ENCODE data around the gene STXBP5L. TPM values are rescaled to one million over a fixed set of nuclear protein-coding genes. Genes with fewer than 3 reads are reported as not detected.
A peak's percentile ranks its signal among the peaks of the same experiment; 100 is the strongest.
"Not testable (repeated sequence)": the region's sequence is repeated elsewhere in the genome, so short reads cannot be mapped to it uniquely, and the experiment has no call there.

STXBP5L gene
- total RNA-seq, 1 experiment from 2014 or later = 0.17 TPM

GRCh38 chr3:121018917-121019321 lies 110.9 kb downstream of the STXBP5L start:
- no peak for DNase-seq (ENCODE audit: low spot score)

GRCh38 chr3:121063628-121064027 lies 155.6 kb downstream of the STXBP5L start:
- DNase-seq (ENCODE audit: low spot score) = no peak

GRCh38 chr3:121064121-121064520 lies 156.1 kb downstream of the STXBP5L start:
- DNase-seq (ENCODE audit: low spot score) = peak; percentile 8

- no peak for DNase-seq (ENCODE audit: low spot score)
Measured at GRCh38 chr3:121072133-121072532, 164.1 kb downstream of the STXBP5L start.

GRCh38 chr3:121073011-121073410 lies 165.0 kb downstream of the STXBP5L start:
- no peak for DNase-seq (ENCODE audit: low spot score)

- no peak for DNase-seq (ENCODE audit: low spot score)
Measured at GRCh38 chr3:121075191-121075590, 167.2 kb downstream of the STXBP5L start.

- DNase-seq (ENCODE audit: low spot score) = not testable (repeated sequence)
Measured at GRCh38 chr3:121078378-121079101, 170.5 kb downstream of the STXBP5L start.

- no peak for DNase-seq (ENCODE audit: low spot score)
Measured at GRCh38 chr3:121096953-121097352, 188.9 kb downstream of the STXBP5L start.

- not testable (repeated sequence) for DNase-seq (ENCODE audit: low spot score)
Measured at GRCh38 chr3:121111086-121111485, 203.1 kb downstream of the STXBP5L start.

GRCh38 chr3:121111914-121112612 lies 204.1 kb downstream of the STXBP5L start:
- no peak for DNase-seq (ENCODE audit: low spot score)

- no peak for DNase-seq (ENCODE audit: low spot score)
Measured at GRCh38 chr3:121126033-121126706, 218.2 kb downstream of the STXBP5L start.

GRCh38 chr3:121126707-121127035 lies 218.7 kb downstream of the STXBP5L start:
- no peak for DNase-seq (ENCODE audit: low spot score)

GRCh38 chr3:121152573-121152972 lies 244.6 kb downstream of the STXBP5L start:
- DNase-seq (ENCODE audit: low spot score) = peak; percentile 41

GRCh38 chr3:121153851-121154250 lies 245.8 kb downstream of the STXBP5L start:
- no peak for DNase-seq (ENCODE audit: low spot score)

GRCh38 chr3:121155028-121155427 lies 247.0 kb downstream of the STXBP5L start:
- peak; percentile 77 for DNase-seq (ENCODE audit: low spot score)

GRCh38 chr3:121165397-121165837 lies 257.4 kb downstream of the STXBP5L start:
- DNase-seq (ENCODE audit: low spot score) = peak; percentile 75

- no peak for DNase-seq (ENCODE audit: low spot score)
Measured at GRCh38 chr3:121167374-121168139, 259.6 kb downstream of the STXBP5L start.

- DNase-seq (ENCODE audit: low spot score) = no peak
Measured at GRCh38 chr3:121175083-121175482, 267.1 kb downstream of the STXBP5L start.

- not testable (repeated sequence) for DNase-seq (ENCODE audit: low spot score)
Measured at GRCh38 chr3:121190626-121191025, 282.6 kb downstream of the STXBP5L start.

GRCh38 chr3:121202573-121202972 lies 294.6 kb downstream of the STXBP5L start:
- no peak for DNase-seq (ENCODE audit: low spot score)

- DNase-seq (ENCODE audit: low spot score) = no peak
Measured at GRCh38 chr3:121223116-121223515, 315.1 kb downstream of the STXBP5L start.

GRCh38 chr3:121228971-121229370 lies 321.0 kb downstream of the STXBP5L start:
- DNase-seq (ENCODE audit: low spot score) = no peak
